OCI-LY7 (cell line): ENCODE measurements around the gene APBB1IP.

Source experiments
- CTCF ChIP-seq: fragments of 200-600 bp; sonication (generic); conservative IDR thresholded peaks from 2 replicates; pipeline ENCODE4 v1.5.1; 2014; ENCODE audit warnings: mild to moderate bottlenecking, antibody characterized with exemption, low read length, moderate library complexity, mixed read lengths
- EZH2phosphoT487 ChIP-seq: fragments of 200-600 bp; sonication (generic); IDR thresholded peaks from 2 replicates; pipeline ENCODE4 v1.6.1; 2018; ENCODE audit warnings: low read depth, borderline replicate concordance, mild to moderate bottlenecking, mixed run types, antibody characterized with exemption, low read length, moderate library complexity, mixed read lengths

DNA sequence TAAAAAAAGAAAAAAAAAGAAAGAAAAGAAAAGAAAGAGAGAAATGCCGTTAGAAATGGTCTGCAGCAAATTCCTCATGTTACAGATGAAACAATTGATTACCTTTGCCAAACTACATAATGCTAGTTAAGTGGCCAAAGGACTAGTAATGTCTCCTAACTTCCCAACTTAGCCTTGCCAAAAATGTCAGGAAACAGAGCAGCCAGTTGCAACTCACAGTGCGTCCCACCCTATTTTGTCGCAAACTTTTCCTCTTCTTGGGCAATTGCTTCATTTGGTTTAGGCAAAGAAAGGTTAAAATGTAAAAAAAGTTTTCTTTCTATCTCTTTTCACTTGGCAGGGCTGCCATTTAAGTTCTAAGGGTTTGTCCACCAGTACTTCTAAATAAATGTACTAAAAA, 53.1 kb downstream of the APBB1IP start:
- no peak for TF ChIP-seq CTCF
- TF ChIP-seq EZH2phosphoT487 = no peak
